Fibroblast of pulmonary artery (primary cell): Measurements from ENCODE around the gene CASZ1.

ENCODE experiments used
- DNase-seq: peaks from one replicate; pipeline ENCODE4 v3.0.0-alpha.2; 2010; ENCODE audit warnings: low read depth
- H3K4me3 ChIP-seq: replicated peaks from 2 replicates; pipeline ENCODE4 v1.5.1; 2011; ENCODE audit warnings: low read depth, mild to moderate bottlenecking, control low read depth, low read length, moderate library complexity
- TF ChIP-seq, protein P1 (sequence below): IDR thresholded peaks from 2 replicates; pipeline ENCODE4 v1.5.1; 2011; ENCODE audit warnings: mild to moderate bottlenecking, control low read depth, low read length, inconsistent platforms; ENCODE audit errors: missing control alignments

Gene CASZ1

DNA sequence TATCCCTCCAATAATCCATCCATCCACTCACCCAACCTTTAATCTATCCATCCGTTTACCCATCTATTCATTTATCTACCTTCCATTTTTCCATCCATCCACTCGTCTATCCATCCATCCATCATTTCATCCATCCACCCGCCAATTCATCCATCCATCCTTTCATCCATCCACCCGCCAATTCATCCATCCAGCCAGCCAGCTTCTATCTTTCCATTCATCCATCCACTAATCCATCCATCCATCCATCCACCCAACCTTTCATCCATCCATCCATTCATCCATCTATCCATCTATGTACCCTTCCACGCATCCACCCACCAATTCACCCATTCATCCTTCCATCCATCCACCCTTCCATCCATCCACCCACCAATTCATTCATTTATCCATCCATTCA is 10.5 kb upstream of the CASZ1 start:
- no peak for DNase-seq
- TF ChIP-seq, protein P1, sequence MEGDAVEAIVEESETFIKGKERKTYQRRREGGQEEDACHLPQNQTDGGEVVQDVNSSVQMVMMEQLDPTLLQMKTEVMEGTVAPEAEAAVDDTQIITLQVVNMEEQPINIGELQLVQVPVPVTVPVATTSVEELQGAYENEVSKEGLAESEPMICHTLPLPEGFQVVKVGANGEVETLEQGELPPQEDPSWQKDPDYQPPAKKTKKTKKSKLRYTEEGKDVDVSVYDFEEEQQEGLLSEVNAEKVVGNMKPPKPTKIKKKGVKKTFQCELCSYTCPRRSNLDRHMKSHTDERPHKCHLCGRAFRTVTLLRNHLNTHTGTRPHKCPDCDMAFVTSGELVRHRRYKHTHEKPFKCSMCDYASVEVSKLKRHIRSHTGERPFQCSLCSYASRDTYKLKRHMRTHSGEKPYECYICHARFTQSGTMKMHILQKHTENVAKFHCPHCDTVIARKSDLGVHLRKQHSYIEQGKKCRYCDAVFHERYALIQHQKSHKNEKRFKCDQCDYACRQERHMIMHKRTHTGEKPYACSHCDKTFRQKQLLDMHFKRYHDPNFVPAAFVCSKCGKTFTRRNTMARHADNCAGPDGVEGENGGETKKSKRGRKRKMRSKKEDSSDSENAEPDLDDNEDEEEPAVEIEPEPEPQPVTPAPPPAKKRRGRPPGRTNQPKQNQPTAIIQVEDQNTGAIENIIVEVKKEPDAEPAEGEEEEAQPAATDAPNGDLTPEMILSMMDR, result no peak
- H3K4me3 ChIP-seq, result no peak overlapping the region

DNA sequence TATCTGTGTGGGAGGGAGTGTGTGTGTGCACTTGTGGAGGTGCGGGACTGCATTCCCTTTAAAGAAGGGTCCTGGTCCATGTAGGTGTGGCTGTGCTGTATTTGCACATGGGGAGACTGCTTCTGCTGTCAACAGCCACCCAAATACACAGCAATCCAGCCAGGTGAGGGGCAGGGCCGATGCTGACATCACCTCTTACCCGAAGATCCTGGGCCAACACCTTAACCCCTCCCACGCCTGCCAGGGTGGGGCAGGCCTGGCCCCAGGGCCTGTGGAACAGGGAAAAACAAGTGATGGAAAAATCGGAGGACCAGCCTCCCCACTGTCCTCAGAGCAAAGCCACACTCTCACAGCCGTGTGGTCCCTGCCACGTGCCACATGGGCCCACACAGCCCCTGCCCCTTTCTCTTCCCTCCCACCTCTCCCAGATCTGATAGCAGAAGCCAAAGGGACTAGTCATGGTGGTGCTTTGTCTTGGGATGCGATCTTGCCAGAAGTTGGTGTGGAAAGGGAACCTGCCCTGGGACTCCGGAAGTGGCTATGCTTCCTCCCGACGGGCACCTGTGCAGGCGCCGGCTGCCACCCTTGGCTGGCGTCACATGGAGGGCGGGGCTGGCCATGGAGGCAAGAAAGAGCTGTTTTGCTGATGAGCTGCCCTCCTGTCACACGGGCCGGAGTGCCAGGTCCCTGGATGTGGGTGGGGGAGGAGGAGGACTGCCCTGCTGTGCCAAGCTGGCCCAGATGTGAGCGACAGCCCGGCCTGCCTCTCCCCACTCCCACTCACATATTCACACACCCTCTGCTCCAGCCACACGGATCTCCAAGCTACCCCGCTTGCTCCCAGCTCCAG is 7.8 kb upstream of the CASZ1 start:
- DNase-seq, result no peak
- no peak overlapping the region for H3K4me3 ChIP-seq
- TF ChIP-seq, protein P1, result no peak

DNA sequence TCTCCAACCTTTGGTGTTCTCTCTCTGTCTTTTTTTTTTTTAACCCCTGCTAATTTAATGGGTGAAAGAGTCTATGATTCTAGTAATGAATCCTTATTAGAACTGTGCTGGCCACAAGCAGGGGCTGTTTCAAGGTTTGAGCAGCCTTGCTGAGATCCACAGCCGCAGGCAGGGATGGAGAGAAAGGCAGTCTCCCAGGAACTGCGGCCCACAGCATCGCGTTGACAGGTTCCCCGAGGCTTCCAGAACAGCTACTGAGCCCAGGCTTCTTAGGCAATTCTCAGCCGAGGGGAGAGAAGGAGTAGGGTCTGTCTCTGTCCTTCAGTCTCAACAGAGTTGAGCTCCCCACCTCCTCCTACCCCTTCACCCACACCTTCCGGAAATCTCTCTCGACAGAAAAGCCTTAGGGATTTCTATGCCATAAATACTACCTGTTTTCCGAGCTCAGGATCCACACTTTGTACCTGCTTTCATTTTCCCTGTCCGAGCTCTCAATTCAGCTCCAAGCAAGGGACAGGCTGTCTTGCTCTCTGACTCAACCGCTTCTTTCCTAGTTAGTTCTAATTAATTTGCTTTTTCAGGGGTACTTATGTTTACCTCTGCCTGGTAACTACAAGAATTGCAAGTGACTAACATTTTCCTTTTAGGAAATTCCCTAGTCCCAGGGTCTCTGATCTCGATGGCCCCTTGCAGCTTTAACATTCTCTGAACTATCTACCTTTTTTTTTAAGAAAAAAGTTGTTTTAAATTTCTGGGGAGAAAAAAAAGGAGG is 6.7 kb upstream of the CASZ1 start:
- no peak overlapping the region for H3K4me3 ChIP-seq
- TF ChIP-seq, protein P1, result no peak

DNA sequence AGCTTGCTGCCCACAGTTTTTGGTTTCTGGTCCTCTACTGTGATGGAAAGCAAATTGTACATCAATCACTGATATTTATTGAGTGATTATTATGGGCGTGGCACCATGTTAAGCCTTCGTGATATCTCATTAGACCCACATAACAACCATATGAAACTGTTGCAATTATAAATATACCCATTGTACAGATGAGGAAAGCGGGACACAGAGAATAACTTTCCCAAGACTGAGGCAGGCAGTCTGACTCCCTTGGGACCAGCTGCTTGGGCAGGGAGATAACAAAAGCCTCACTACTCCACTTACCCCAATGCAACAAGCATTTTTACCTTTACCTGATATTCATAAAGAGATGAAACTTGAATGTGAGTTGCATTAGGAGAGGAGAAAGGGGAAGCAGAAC is 4.3 kb upstream of the CASZ1 start:
- H3K4me3 ChIP-seq, result no peak overlapping the region
- DNase-seq, result no peak
- TF ChIP-seq, protein P1, result no peak

More for the DNA sequence above, 6.7 kb upstream of the CASZ1 start:
- DNase-seq, result no peak

DNA sequence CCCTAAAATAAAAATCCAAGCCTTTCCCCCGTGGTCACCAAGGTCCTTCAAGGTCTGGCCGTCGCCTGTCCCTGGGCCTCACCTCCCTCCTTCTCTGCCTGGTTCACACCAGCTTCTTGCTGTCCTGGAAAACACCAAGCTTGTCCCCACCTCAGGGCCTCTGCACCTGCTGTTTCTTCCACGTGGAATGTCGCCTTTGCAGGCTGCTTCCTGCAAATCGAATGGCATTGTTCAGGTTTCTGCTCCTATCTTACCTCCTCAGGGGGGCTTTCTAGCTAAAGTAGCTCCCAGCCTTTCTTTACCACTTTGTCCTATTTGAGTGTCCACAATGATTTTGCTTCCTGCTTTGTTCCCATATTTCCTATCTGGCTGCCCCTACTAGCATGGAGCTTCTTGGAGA is 3.3 kb upstream of the CASZ1 start:
- no peak for DNase-seq
- TF ChIP-seq, protein P1, result no peak
- no peak overlapping the region for H3K4me3 ChIP-seq

DNA sequence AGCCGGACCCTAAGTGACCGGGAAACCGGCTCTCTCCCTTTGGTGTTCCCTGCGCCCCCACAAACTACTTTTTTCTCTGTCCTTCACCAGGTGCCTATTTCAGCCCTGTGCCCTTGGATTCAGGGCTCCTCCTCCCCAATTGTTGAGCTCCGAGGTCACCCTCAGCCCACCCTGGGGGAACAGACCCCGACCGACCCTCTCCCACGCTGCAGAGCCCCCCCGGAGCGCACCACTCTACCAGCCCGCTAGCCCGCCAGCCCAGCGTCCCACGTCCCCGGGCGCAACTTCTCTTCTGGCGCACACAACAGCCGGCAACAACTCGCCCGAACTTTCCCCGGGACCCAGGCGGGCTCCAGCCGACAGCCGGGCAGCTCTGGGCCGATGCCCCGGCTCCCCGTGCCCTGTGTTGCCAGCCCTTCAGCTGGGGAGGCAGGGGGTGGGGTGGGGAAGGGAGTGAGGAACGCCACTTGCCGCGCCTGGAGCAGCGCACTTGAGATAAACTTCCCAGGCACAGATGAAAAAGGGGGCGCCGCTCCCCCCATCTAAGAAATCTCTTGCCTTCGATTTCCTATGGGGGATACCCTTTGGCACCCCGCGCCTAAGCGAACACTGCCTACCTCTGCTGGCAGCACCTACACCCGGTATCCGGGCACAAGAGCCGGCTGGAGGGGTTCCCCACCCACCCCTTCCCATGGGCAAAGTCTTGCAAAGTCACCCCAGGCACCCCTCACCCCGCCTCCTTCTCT is 997 bp downstream of the CASZ1 start:
- DNase-seq, result no peak
- H3K4me3 ChIP-seq, result peak overlapping the region; percentile 29
- TF ChIP-seq, protein P1, result no peak
